Upper lobe of left lung (tissue), 4 donors: ENCODE data around the gene SLC5A1.
"Not testable (repeated sequence)": the region's sequence is repeated elsewhere in the genome, so short reads cannot be mapped to it uniquely, and the experiment has no call there.

Experiments
- POLR2A ChIP-seq, 4 donors: fragments of 450-650 bp; IDR thresholded peaks; one replicate each; pipeline ENCODE4 v1.5.1; 2016 to 2017; ENCODE audit warnings: antibody characterized with exemption in 4 of 4, mild to moderate bottlenecking in 2 of 4
- TF ChIP-seq, protein P1 (sequence below), 6 experiments: fragments of 450-650 bp in 4 of 6; fragments of 200-600 bp in 2 of 6; sonication (generic) in 2 of 6; IDR thresholded peaks; one replicate each; pipeline ENCODE4 v1.5.1; 2016 to 2019; ENCODE audit warnings: antibody characterized with exemption in 6 of 6

DNA sequence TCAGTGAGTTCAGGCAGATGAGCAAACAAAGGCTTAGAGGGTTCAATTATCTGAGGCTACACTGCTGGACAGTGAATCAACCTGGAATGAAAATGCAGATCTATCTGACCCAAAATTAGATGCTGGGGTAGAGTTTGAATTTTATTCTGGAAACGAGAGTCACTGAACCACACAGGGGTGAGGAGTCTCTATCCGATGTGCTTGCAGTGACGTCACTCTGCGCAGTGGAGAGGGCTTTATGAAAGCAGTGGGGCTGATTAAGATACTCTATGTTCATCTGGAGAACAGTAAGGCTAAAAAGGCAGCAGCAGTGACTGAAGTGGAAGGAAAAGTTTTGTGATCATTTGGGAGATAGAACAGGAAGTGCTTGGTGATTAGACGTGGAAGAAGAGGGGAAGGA lies 117.3 kb downstream of the SLC5A1 start:
- TF ChIP-seq, protein P1, sequence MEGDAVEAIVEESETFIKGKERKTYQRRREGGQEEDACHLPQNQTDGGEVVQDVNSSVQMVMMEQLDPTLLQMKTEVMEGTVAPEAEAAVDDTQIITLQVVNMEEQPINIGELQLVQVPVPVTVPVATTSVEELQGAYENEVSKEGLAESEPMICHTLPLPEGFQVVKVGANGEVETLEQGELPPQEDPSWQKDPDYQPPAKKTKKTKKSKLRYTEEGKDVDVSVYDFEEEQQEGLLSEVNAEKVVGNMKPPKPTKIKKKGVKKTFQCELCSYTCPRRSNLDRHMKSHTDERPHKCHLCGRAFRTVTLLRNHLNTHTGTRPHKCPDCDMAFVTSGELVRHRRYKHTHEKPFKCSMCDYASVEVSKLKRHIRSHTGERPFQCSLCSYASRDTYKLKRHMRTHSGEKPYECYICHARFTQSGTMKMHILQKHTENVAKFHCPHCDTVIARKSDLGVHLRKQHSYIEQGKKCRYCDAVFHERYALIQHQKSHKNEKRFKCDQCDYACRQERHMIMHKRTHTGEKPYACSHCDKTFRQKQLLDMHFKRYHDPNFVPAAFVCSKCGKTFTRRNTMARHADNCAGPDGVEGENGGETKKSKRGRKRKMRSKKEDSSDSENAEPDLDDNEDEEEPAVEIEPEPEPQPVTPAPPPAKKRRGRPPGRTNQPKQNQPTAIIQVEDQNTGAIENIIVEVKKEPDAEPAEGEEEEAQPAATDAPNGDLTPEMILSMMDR (IDR thresholded peaks at IDR 0.05) = not testable (repeated sequence)
- not testable (repeated sequence) for TF ChIP-seq POLR2A (IDR thresholded peaks at IDR 0.05)
